ENCODE data around the gene BEND6. TPM values are rescaled to one million over a fixed set of nuclear protein-coding genes. Genes with fewer than 3 reads are reported as not detected.

The BEND6 gene
- total and polyA plus RNA-seq, 10 of the 15 experiments (the other 5 are each of a cell fraction or from before 2014, with no cell fraction given) = 0.79 to 2.8 (median 1.6) TPM

GRCh38 chr6:56958481-56958880 lies 3.6 kb downstream of the BEND6 start (continued):
- TF ChIP-seq STAT1 (conservative IDR thresholded peaks at IDR 0.05) (no peak), ZNF217 (IDR thresholded peaks at IDR 0.05) (no peak), SMC3 (IDR thresholded peaks at IDR 0.05; ENCODE audit: borderline replicate concordance, low read length) (no peak), SUPT20H (IDR thresholded peaks at IDR 0.05; ENCODE audit: borderline replicate concordance, control insufficient read depth, low read depth, low read length) (no peak), BCLAF1 (IDR thresholded peaks at IDR 0.05) (no peak), EED (IDR thresholded peaks at IDR 0.05; ENCODE audit: low read depth) (no peak)

DNA sequence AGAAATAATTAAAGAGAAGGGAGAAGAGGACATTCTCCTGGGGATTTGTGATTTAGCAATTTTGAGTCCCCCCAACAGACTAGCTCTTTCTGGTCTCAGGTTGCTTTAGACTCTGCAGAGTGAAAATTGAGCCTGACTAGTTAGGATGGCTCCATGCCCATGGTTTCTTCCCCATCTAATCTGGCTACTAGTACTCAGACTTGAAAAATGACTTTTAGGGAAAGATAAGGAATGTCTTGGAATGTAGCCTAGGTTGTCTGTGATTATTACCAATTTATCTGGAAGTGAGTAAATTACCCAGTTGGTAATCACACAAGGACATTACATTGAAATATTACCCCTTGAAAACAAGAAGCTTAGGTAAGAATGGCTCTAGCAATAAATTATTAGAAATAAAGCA lies 4.2 kb downstream of the BEND6 start:
- Histone ChIP-seq H3K9me3 (replicated peaks; ENCODE audit: control insufficient read depth, insufficient read depth, low read length) (no peaks in the 10 kb centered on the region), H3K4me1 (ENCODE audit: control insufficient read depth, insufficient read depth, low read length) (peaks cover 4% of the 10 kb centered on the region; the same call in 1 of the 2 replicates), H3K4me2 (ENCODE audit: control insufficient read depth, insufficient read depth) (no peak overlapping the region), H3K4me3 (no peak overlapping the region), H3K27me3 (replicated peaks in 1 of 2; ENCODE audit: control insufficient read depth in 2 of 2, insufficient read depth in 2 of 2, low read length in 1 of 2) (no peaks in the 10 kb centered on the region), H3K27ac (ENCODE audit: control insufficient read depth, insufficient read depth) (no peak overlapping the region), H4K20me1 (ENCODE audit: control insufficient read depth, insufficient read depth) (no peaks in the 10 kb centered on the region), H2AFZ (ENCODE audit: control insufficient read depth, low read depth, low read length) (no peak overlapping the region), H3K36me3 (ENCODE audit: control insufficient read depth in 2 of 2, insufficient read depth in 2 of 2, low read length in 1 of 2) (no peaks in the 10 kb centered on the region), H3K79me2 (ENCODE audit: control insufficient read depth, insufficient read depth, low read length) (peaks cover 4% of the 10 kb centered on the region), H3K9ac (ENCODE audit: control insufficient read depth, insufficient read depth, low read length) (no peak overlapping the region)
- CTCF ChIA-PET = interaction anchor here (1.1 to 15.6 kb wide), 3 partner anchors 56 to 342 kb away, joined by 3 to 200 read pairs (median 4); no protein-coding TSS in a partner anchor
- intact Hi-C loops (cut with micrococcal nuclease; ENCODE audit: unreplicated experiment) (loop anchor here (5.0 to 10.0 kb wide), 2 partner anchors 88 to 194 kb away; partner anchors contain the start of gene KIAA1586), in situ Hi-C loops (cut with MboI) (no loop called here)
- RAD21 ChIA-PET (ENCODE audit: unreplicated experiment) = interaction anchor here (1.2 to 2.7 kb wide), 3 partner anchors 14 to 149 kb away, joined by 3 to 25 read pairs (median 4); no protein-coding TSS in a partner anchor
- SMC1A ChIA-PET (ENCODE audit: uncharacterized antibody, unreplicated experiment) = interaction anchor here (0.6 to 2.2 kb wide), 8 partner anchors 9 to 307 kb away, joined by 3 to 18 read pairs (median 3); partner anchors contain the start of gene KIAA1586
- ATAC-seq = no peak
- no peak for FAIRE-seq
- BruUV-seq (replicated peaks) = no TSS peak
- DNase-seq (ENCODE audit: low read depth, low spot score) = no peak
- POLR2A ChIA-PET = interaction anchor here (0.6 kb wide), 2 partner anchors 147 to 218 kb away, joined by 3 to 4 read pairs; no protein-coding TSS in a partner anchor
- TF ChIP-seq, protein P1, sequence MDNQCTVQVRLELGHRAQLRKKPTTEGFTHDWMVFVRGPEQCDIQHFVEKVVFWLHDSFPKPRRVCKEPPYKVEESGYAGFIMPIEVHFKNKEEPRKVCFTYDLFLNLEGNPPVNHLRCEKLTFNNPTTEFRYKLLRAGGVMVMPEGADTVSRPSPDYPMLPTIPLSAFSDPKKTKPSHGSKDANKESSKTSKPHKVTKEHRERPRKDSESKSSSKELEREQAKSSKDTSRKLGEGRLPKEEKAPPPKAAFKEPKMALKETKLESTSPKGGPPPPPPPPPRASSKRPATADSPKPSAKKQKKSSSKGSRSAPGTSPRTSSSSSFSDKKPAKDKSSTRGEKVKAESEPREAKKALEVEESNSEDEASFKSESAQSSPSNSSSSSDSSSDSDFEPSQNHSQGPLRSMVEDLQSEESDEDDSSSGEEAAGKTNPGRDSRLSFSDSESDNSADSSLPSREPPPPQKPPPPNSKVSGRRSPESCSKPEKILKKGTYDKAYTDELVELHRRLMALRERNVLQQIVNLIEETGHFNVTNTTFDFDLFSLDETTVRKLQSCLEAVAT (IDR thresholded peaks at IDR 0.05) = no peak
- TF ChIP-seq, protein P2, sequence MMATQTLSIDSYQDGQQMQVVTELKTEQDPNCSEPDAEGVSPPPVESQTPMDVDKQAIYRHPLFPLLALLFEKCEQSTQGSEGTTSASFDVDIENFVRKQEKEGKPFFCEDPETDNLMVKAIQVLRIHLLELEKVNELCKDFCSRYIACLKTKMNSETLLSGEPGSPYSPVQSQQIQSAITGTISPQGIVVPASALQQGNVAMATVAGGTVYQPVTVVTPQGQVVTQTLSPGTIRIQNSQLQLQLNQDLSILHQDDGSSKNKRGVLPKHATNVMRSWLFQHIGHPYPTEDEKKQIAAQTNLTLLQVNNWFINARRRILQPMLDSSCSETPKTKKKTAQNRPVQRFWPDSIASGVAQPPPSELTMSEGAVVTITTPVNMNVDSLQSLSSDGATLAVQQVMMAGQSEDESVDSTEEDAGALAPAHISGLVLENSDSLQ (IDR thresholded peaks at IDR 0.05) = no peak
- TF ChIP-seq CEBPB (IDR thresholded peaks at IDR 0.05; ENCODE audit: borderline replicate concordance in 1 of 2, low read depth in 2 of 2, low read length in 2 of 2) (no peak), POLR2AphosphoS5 (IDR thresholded peaks at IDR 0.05; ENCODE audit: low read length) (no peak), NBN (IDR thresholded peaks at IDR 0.05) (no peak), BHLHE40 (IDR thresholded peaks at IDR 0.05; ENCODE audit: borderline replicate concordance in 1 of 2, low read depth in 2 of 2, low read length in 1 of 2) (no peak), SIN3A (IDR thresholded peaks at IDR 0.05; ENCODE audit: low read depth, low read length) (no peak), STAT1 (conservative IDR thresholded peaks at IDR 0.05) (no peak), JUND (IDR thresholded peaks at IDR 0.05; ENCODE audit: low read depth, low read length) (no peak), LARP7 (IDR thresholded peaks at IDR 0.05) (no peak)
